HEK293 (cell line): ENCODE results near the gene IFI6.

ENCODE experiments used
- CTCF ChIA-PET: fragments of 350-600 bp; formaldehyde crosslinking; extraction: SDS; loops from one replicate; lab custom pipeline; 2021; ENCODE audit warnings: antibody characterized with exemption; lab: Yijun Ruan, JAX
- POLR2A ChIA-PET: fragments of 300-600 bp; formaldehyde crosslinking; extraction: SDS; loops from one replicate; lab custom pipeline; 2020; ENCODE audit warnings: antibody characterized with exemption, inconsistent platforms; lab: Yijun Ruan, JAX
- H3K27ac ChIP-seq: fragments of 200-500 bp; sonication (Bioruptor generic); 2 replicates; pipeline ENCODE4 v1.5.1; 2014; ENCODE audit warnings: low read depth, low read length, control low read depth, inconsistent platforms; ENCODE audit errors: extremely low read depth
- H3K36me3 ChIP-seq, 2 experiments: fragments of 200-500 bp in 1 of 2; sonication (Bioruptor generic) in 1 of 2; 1 replicate in 1 of 2; 2 replicates in 1 of 2; pipeline ENCODE4 v1.5.1; 2014 to 2017; ENCODE audit warnings: inconsistent platforms in 2 of 2, low read length in 2 of 2; ENCODE audit not compliant: control insufficient read depth in 2 of 2, insufficient read depth in 1 of 2
- H3K4me1 ChIP-seq: fragments of 200-500 bp; sonication (Bioruptor generic); 2 replicates; pipeline ENCODE4 v1.5.1; 2014; ENCODE audit warnings: mild to moderate bottlenecking, low read length, inconsistent platforms; ENCODE audit not compliant: control insufficient read depth, insufficient read depth
- H3K4me3 ChIP-seq: 2 replicates; pipeline ENCODE4 v1.5.1; 2011; ENCODE audit warnings: low read depth, mild to moderate bottlenecking, control low read depth, low read length, moderate library complexity
- H3K9me3 ChIP-seq: fragments of 200-500 bp; sonication (Bioruptor generic); 2 replicates; pipeline ENCODE4 v1.5.1; 2014; ENCODE audit warnings: low read depth, low read length, inconsistent platforms; ENCODE audit not compliant: control insufficient read depth, insufficient read depth
- BCL6B ChIP-seq: fragments of 450-650 bp; formaldehyde crosslinking; IDR thresholded peaks from 2 replicates; pipeline ENCODE4 v1.5.1; 2017; ENCODE audit warnings: missing biosample characterization, missing genetic modification characterization
- GFI1B ChIP-seq: fragments of 450-650 bp; formaldehyde crosslinking; IDR thresholded peaks from 2 replicates; pipeline ENCODE4 v1.5.1; 2016; ENCODE audit warnings: missing biosample characterization, missing genetic modification characterization
- HOXC10 ChIP-seq: sonication (generic); formaldehyde crosslinking; IDR thresholded peaks from 2 replicates; pipeline ENCODE4 v1.8.1; 2023; ENCODE audit warnings: mild to moderate bottlenecking, missing genetic modification reagents
- OVOL3 ChIP-seq: fragments of 450-650 bp; formaldehyde crosslinking; IDR thresholded peaks from 2 replicates; pipeline ENCODE4 v1.5.1; 2016; ENCODE audit warnings: missing biosample characterization, missing genetic modification characterization
- PRDM6 ChIP-seq: fragments of 450-650 bp; formaldehyde crosslinking; IDR thresholded peaks from 2 replicates; pipeline ENCODE4 v1.5.1; 2017; ENCODE audit warnings: missing biosample characterization, missing genetic modification characterization
- REPIN1 ChIP-seq: fragments of 450-650 bp; formaldehyde crosslinking; IDR thresholded peaks from 2 replicates; pipeline ENCODE4 v1.5.1; 2017; ENCODE audit warnings: missing biosample characterization, missing genetic modification characterization, low read depth
- TCF7L2 ChIP-seq: IDR thresholded peaks from 2 replicates; pipeline ENCODE4 v1.6.1; 2011; ENCODE audit warnings: low read depth, mild to moderate bottlenecking, inconsistent platforms, low read length, moderate library complexity, borderline replicate concordance
- ZBTB17 ChIP-seq: fragments of 450-650 bp; formaldehyde crosslinking; IDR thresholded peaks from 2 replicates; pipeline ENCODE4 v1.5.1; 2016; ENCODE audit warnings: missing biosample characterization, missing genetic modification characterization
- ZFP3 ChIP-seq: fragments of 450-650 bp; formaldehyde crosslinking; IDR thresholded peaks from 2 replicates; pipeline ENCODE4 v1.5.1; 2016; ENCODE audit warnings: low read depth, missing biosample characterization, missing genetic modification characterization
- ZNF10 ChIP-seq: fragments of 450-650 bp; formaldehyde crosslinking; IDR thresholded peaks from 2 replicates; pipeline ENCODE4 v1.5.1; 2017; ENCODE audit warnings: missing biosample characterization, missing genetic modification characterization
- ZNF114 ChIP-seq: fragments of 450-650 bp; formaldehyde crosslinking; IDR thresholded peaks from 2 replicates; pipeline ENCODE4 v1.5.0; 2017; ENCODE audit warnings: missing biosample characterization, missing genetic modification characterization
- ZNF132 ChIP-seq: fragments of 450-650 bp; formaldehyde crosslinking; IDR thresholded peaks from 2 replicates; pipeline ENCODE4 v1.5.1; 2017; ENCODE audit warnings: missing biosample characterization, missing genetic modification characterization, borderline replicate concordance
- ZNF146 ChIP-seq: fragments of 450-650 bp; formaldehyde crosslinking; IDR thresholded peaks from 2 replicates; pipeline ENCODE4 v1.5.1; 2016; ENCODE audit warnings: missing biosample characterization, missing genetic modification characterization
- ZNF18 ChIP-seq: fragments of 450-650 bp; formaldehyde crosslinking; IDR thresholded peaks from 2 replicates; pipeline ENCODE4 v1.5.1; 2016; ENCODE audit warnings: missing biosample characterization, missing genetic modification characterization
- ZNF2 ChIP-seq: fragments of 450-650 bp; formaldehyde crosslinking; IDR thresholded peaks from 2 replicates; pipeline ENCODE4 v1.5.1; 2016; ENCODE audit warnings: missing biosample characterization, missing genetic modification characterization
- ZNF280C ChIP-seq: fragments of 450-650 bp; formaldehyde crosslinking; IDR thresholded peaks from 2 replicates; pipeline ENCODE4 v1.5.1; 2016; ENCODE audit warnings: missing biosample characterization, missing genetic modification characterization
- ZNF311 ChIP-seq: fragments of 450-650 bp; formaldehyde crosslinking; IDR thresholded peaks from 2 replicates; pipeline ENCODE4 v1.5.1; 2017; ENCODE audit warnings: missing biosample characterization, missing genetic modification characterization, borderline replicate concordance
- ZNF501 ChIP-seq: fragments of 450-650 bp; formaldehyde crosslinking; IDR thresholded peaks from 2 replicates; pipeline ENCODE4 v1.5.1; 2016; ENCODE audit warnings: missing biosample characterization, missing genetic modification characterization
- ZNF513 ChIP-seq: fragments of 450-650 bp; IDR thresholded peaks from 2 replicates; pipeline ENCODE4 v1.5.1; 2018; ENCODE audit warnings: missing biosample characterization, missing genetic modification characterization
- ZNF560 ChIP-seq: fragments of 450-650 bp; formaldehyde crosslinking; IDR thresholded peaks from 2 replicates; pipeline ENCODE4 v1.5.1; 2017; ENCODE audit warnings: missing biosample characterization, missing genetic modification characterization, borderline replicate concordance
- ZNF701 ChIP-seq: fragments of 450-650 bp; formaldehyde crosslinking; IDR thresholded peaks from 2 replicates; pipeline ENCODE4 v1.5.1; 2016; ENCODE audit warnings: missing biosample characterization, missing genetic modification characterization
- ZNF785 ChIP-seq: fragments of 450-650 bp; formaldehyde crosslinking; IDR thresholded peaks from 2 replicates; pipeline ENCODE4 v1.5.1; 2016; ENCODE audit warnings: missing biosample characterization, missing genetic modification characterization
- ZNF830 ChIP-seq: fragments of 450-650 bp; IDR thresholded peaks from 2 replicates; pipeline ENCODE4 v1.5.0; 2018; ENCODE audit warnings: missing biosample characterization, missing genetic modification characterization, low read depth, mild to moderate bottlenecking, moderate library complexity

IFI6 gene

GRCh38 chr1:27662707-27663393 is 9.1 kb downstream of the IFI6 start (continued):
- TF ChIP-seq ZNF513 (no peak), ZNF501 (tag by site-specific recombination) (no peak), ZBTB17 (tag by site-specific recombination) (peak; percentile 93)
- TF ChIP-seq, all 188 proteins: peak for 12

- no peaks in the 10 kb centered on the region for H3K36me3 ChIP-seq
- H3K4me3 ChIP-seq = no peak overlapping the region
- CTCF ChIA-PET = interaction anchor here (0.5 to 13.1 kb wide), 20 partner anchors 9 to 616 kb away, joined by 3 to 317 read pairs (median 4); partner anchors contain the start of gene IFI6
- no peak overlapping the region for H3K27ac ChIP-seq
- POLR2A ChIA-PET = interaction anchor here (0.9 kb wide), 1 partner anchor 111 kb away, joined by 3 read pairs; the partner anchor contains the start of gene STX12
- no peaks in the 10 kb centered on the region for H3K4me1 ChIP-seq
- TF ChIP-seq BCL6B (tag by site-specific recombination) = no peak
- TF ChIP-seq GFI1B (tag by site-specific recombination) = no peak
- TF ChIP-seq ZNF785 (tag by site-specific recombination) = no peak
- TF ChIP-seq HOXC10 (CRISPR knock-in tag) = no peak
- no peak for TF ChIP-seq ZNF311 (tag by site-specific recombination)
- no peak for TF ChIP-seq ZNF2 (tag by site-specific recombination)
- no peak for TF ChIP-seq REPIN1 (tag by site-specific recombination)
- TF ChIP-seq ZNF146 = no peak
- no peak for TF ChIP-seq ZNF280C
- TF ChIP-seq ZNF18 = no peak
- TF ChIP-seq ZFP3 = no peak
- no peak for TF ChIP-seq ZNF132
- no peak for TF ChIP-seq TCF7L2
- no peak for TF ChIP-seq OVOL3 (tag by site-specific recombination)
- no peak for TF ChIP-seq ZNF10 (tag by site-specific recombination)
- no peak for TF ChIP-seq ZNF560 (tag by site-specific recombination)
- TF ChIP-seq ZNF701 (tag by site-specific recombination) = no peak
- TF ChIP-seq ZNF114 (tag by site-specific recombination) = no peak
- no peak for TF ChIP-seq PRDM6 (tag by site-specific recombination)
- TF ChIP-seq ZNF830 = no peak
- H3K9me3 ChIP-seq = no peaks in the 10 kb centered on the region
These were observed 9.7 kb downstream of the IFI6 start for GRCh38 chr1:27662261-27662660.
